T-helper 1 cell (primary cell): ENCODE data around the gene ERICH4.
"Not testable (repeated sequence)": the region's sequence is repeated elsewhere in the genome, so short reads cannot be mapped to it uniquely, and the experiment has no call there.

Source experiments
- DNase-seq, 5 donors: peaks; one replicate each; pipeline ENCODE4 v3.0.0-alpha.2; 2012 to 2020

The ERICH4 gene

DNA sequence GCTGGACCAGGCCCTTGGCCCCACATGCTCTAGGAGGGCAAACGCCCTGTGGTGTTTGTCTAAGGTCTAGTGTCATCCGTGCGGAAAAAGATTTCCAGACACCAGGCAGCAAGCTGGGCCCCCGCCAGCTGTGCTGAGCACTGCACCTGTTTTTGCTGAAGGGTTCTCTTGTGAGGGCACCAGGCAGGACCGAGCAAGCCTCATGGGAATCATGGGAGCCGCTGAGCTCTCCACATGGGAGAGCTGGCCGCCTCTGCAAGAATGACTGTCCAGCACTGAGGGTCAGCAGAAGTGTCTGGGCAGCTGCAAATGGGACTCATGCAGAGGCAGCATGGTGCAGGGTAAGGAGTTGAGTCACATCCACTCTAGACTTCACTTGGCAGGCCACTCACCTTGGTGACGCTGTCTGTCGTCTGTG lies 27.8 kb upstream of the ERICH4 start:
- DNase-seq = no peak

DNA sequence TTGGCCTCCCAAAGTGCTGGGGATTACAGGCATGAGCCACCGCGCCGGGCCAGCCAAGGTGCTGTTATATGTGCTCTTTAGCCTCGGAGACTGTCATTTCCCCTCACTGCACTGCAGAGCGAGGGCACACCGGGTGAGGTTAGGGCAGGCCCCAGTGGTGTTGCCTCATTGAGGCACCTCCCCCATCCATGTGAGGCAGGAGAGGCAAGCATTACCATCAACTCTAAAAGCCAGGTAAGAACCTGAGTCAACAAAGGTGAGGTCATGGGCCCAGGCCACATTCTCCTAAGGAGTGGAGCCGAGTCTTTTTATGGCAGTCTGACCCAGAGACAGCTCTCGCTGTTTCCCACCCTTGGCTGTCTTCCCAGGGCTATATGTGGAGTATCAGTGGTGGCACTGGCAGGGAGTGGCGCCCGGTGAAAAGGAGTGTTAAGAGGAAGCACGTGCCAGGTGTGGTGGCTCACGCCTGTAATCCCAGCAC lies 26.7 kb upstream of the ERICH4 start:
- DNase-seq = no peak

DNA sequence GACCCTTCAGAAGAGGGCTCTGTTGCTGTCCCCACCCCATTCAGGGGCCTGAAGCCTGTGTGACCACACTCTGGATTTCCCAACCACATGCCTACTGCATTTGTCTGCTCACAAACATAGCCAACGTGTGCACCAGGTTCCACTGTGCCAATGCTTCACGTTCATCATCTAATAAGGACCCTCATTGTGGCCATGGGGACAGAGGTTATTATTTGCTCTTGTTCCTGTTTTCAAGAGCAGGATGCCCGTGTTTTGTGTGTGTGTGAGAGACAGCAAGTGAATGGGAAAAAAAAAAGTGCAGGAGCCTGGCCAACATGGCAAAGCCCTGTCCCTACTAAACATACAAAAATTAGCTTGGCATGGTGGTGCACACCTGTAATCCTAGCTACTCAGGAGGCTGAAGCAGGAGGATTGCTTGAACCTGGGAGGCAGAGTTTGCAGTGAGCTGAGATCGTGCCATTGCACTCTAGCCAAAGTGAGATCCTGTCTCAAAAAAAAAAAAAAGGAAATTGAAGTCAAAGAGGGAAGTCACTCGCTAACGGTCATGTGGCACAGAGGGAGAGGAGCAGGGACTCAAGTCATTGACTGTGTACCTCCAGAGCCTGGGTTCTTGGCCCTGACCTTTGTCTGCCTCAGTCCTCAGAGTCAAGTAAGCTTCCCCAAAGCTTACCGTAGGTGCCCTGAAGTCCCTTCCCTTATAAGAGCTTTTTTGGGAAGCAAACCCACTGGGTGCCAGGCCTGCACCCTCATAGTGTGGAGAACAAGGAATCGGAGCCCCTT lies 22.7 kb upstream of the ERICH4 start:
- DNase-seq = no peak

DNA sequence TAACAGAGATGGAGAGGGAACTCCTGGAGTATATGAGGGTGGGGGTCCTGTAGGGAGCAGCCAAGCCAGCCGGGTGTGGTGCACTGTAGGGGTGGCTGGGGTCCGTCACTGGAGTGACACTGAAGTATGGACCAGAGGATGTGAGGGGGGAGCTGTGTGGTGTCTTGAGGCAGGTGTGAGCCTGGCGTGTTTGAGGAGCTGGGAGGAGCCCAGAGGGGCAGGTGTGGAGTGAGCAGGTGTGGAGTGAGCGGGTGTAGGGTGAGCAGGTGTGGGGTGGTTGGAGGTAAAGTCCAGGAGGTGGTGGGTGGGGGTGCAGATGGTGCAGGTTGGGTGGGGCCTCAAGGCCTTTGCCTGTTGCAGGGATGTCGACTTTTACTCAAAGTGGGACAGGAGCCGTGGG lies 21.6 kb upstream of the ERICH4 start:
- DNase-seq = no peak

DNA sequence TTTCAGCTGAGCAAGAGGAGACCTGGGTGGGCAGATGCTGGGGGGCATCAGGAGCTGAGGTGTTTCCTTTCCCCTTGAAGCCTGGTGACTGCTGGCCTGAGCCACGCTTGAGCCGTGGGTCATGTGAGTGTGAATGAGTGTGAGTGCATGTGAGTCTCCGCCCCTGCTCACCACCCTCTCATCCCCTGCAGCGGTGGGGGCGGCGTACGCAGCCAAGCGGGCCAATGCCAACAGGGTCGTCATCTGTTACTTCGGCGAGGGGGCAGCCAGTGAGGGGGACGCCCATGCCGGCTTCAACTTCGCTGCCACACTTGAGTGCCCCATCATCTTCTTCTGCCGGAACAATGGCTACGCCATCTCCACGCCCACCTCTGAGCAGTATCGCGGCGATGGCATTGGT lies 21.0 kb upstream of the ERICH4 start:
- no peak for DNase-seq

DNA sequence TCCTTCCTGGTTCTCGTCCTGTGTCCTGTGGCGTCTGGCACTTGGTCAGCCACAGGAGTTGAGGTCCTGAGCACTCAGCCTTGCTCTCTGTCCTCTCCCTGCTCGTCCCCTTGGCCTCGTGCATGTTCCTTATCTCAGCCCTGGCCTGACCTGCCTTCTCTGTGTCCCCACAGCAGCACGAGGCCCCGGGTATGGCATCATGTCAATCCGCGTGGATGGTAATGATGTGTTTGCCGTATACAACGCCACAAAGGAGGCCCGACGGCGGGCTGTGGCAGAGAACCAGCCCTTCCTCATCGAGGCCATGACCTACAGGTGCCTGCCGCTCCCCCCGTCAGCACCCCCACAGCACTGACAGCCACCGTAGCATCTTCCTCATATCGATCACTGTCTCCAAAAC lies 20.5 kb upstream of the ERICH4 start:
- no peak for DNase-seq

DNA sequence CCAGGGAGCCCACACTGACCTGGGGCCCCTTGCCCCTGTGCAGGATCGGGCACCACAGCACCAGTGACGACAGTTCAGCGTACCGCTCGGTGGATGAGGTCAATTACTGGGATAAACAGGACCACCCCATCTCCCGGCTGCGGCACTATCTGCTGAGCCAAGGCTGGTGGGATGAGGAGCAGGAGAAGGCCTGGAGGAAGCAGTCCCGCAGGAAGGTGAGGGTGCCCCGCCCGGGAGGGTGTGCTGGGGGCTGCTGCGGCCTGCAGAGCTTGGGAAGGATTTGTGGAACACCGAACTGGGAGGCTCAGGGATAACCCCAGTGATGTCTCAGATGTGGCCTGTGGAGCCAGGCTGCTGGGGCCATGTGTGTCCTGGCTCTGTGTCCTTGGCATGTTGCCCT lies 20.0 kb upstream of the ERICH4 start:
- no peak for DNase-seq

DNA sequence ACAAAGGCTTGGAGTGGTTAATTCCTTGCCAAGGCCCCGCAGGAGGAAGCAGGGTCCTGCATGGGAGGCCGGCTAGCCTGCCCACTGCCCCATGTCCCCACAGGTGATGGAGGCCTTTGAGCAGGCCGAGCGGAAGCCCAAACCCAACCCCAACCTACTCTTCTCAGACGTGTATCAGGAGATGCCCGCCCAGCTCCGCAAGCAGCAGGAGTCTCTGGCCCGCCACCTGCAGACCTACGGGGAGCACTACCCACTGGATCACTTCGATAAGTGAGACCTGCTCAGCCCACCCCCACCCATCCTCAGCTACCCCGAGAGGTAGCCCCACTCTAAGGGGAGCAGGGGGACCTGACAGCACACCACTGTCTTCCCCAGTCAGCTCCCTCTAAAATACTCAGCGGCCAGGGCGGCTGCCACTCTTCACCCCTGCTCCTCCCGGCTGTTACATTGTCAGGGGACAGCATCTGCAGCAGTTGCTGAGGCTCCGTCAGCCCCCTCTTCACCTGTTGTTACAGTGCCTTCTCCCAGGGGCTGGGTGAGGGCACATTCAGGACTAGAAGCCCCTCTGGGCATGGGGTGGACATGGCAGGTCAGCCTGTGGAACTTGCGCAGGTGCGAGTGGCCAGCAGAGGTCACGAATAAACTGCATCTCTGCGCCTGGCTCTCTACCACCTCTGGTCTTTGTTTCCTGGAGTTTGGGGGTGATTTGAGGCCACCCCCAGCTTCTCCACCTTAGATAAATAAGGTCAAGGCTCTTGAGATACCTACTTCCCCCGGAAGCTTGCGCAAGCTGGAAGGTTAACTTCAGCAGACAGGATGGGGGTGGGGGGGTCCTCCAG lies 18.4 kb upstream of the ERICH4 start:
- peak in 1 of 5 donors; percentile 15 for DNase-seq

DNA sequence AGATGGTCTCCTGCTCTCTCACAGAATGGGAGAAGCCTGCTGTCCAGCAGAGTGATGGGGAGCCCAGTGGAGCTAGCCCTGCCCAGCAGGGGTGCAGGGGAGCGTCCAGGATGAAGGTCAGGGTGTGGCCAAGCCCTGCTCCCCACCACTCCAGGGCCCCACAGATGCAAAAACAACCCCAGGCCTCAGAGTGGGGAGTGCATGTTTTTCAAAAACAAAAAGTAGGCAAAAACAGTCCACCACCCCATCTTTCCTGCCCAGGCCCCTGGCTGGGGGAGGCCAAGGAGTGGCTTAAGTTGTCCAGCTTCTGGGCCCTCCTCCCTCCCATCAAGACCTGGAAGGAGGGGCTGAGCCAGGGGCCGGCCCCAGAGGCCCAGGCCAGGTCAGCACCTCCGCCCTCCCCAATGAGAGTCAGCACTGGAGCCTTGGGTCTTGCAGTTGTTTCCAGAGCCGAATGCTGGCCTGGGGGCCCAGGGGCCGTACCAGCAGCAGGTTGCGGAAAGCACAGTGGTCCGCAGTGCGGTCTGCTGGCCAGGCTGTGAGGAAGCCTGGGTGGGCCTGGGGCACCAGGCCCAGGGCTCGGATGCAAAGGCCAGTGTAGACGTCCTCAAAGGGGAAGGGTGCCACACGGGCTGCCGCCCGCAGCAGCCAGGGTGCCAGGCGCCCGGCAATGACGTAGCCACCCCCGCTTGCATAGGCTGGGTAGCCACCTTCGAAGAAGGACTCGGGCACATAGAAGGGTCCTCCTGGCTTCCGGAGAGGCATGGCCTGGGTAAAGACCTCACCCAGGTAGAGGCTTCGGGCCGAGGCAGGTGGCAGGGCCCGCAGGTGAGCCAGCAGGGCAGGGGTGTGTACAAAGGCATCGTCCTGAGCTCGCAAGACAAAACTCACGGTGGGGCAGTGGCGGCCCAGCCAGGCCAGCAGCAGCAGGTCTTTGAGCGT lies 17.5 kb upstream of the ERICH4 start:
- DNase-seq = no peak

DNA sequence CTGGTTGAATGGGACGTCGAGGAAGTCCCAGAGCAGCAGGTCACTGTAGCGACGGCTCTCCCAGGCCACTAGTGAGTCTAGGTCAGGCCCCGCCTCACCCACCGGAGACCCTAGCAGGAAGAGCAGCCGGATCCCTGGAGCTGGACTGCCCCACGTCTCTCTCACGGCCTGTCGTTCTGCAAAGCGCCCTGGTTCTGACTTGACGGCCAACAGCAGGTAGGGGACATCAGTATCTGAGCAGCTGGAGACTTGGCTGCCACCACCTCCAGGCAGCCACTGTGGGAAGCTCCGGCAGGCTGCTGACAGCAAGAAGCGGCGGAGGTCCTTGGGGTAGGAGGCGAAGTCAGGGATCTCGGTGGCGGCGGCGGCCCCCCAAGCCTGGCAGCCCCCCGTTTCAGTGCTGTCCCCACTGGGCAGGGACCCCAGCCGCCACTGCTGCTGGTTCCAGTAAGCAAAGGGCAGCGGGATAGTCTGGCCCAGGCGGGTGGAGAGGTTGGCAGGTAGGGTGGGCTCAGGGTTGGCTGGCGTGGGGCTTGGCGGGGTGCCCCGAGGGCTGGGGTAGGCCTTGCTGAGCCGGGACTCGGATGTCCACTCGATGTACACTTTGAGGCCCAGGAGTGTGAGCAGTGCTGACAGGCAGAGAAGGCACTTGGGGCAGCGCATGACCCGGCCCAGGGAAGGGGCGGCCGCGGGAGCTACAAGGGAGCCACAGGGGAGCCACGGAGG lies 16.7 kb upstream of the ERICH4 start:
- no peak for DNase-seq

DNA sequence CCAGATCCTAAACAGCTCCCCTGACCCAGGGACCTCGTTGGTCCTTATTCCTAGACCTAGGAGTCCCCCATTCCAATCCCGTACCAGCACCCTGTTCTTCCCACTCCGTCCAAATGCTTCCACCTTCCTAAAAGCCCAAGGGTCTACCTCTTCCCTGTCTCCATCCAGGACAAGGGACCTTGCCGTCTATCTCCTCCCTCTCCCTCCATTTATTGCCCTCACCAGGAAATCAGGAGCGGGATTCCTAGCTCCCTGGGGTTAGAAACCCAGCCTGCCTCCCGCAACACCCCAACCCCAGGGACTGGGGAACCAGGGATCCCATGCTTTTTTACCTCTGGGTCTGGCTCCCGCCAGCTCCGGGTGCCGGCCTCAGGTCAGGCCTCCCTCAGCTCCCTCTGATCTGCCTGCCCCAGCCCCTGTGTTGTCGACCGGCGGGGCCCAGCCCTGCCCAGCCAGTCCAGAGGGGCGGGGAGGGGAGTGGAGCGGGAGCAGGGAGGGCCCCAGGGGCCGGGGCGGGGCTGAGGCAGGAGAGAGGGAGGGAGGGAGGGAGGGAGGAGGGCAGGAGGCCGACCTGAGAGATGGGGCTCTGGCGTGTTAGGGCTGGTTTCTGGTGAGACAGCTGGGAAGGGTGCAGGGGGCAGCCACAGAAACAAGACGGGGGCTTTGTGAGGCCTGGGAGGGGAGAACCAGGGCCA lies 15.9 kb upstream of the ERICH4 start, which contains the start of gene B3GNT8:
Gene B3GNT8, minus strand, starts transcription at position 423 of the 695 bp plus-strand sequence. CDS start 596 bp downstream, outside the sequence.
- DNase-seq = peak; percentile 19 to 53 (median 38)

DNA sequence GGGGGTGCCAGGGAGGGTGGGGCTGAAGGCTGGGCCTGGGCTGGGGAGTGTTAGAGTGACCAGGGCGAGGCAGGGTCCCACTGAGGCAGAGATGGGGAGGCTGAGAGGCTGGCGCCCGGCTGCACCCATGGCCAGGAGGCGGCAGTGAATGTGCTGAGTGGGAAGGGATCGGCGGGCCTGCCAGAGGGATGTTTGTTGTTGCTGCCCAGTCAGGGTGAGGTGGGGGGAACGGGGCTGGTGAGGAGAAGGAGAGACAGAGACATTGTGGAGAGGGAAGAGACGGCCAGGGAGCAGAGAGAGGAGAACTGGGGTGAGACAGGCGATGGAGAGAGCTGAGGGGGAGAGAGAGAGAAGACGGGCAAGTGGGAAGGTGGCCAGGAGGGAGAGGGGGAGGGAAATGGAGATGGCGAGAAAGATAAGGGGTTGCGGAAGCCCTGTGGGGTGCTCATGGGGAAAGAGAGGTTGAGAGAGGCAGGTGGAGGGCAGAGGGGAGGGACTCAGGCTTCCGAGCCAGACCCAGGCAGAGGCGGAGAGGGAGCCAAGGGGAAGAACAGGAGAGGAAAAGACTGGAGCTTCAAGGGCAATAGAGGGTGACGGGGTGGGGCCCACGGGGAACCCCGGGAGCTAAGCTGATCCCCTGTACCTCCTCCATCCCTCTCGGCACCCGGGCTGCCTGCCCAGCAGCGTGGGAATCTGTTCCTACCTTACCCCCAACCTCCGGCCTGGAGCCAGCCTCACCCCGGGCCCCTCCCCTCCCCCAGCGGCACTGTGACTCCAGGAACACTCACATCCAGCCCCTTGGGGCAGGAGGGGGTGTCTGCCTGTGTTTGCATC lies 15.1 kb upstream of the ERICH4 start:
- peak; percentile 38 to 56 (median 44) for DNase-seq

DNA sequence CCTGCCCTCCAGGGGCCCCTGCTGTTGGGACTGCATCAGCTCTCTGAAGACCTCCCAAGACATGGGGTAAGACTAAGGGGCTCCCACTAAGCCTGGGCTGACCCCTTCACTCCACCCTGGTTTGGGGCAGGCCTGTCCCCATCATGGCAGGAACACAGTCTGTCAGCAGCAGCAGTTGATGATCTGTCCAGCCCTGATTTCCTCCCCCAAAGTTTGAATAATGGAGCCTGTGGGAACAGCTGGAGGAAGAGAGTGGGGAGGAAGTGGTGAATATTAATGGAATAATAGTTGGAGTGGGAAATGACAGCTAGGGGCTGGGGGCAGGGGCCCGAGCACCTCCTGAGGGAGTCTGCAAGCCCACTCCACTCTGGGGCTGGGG lies 14.5 kb upstream of the ERICH4 start:
- DNase-seq = no peak

DNA sequence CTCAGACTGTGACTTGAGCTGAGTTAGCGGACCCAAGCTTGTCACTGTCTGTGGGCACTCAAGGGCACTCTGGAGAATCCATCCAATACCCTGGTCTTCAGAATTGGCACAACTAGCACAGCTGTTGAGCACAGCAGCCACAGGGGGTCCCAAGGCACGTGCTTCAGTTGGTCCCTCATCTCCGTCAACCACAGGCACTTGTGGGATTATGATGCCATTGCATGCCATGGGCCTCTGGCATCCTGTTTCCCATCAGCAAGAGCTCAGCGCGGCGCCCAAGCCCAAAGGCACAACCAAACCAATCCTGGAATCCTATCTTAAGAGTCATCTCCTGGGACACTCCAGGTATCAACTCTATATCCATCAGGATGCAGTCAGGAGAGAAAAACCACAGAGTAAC lies 12.0 kb upstream of the ERICH4 start:
- DNase-seq = no peak

DNA sequence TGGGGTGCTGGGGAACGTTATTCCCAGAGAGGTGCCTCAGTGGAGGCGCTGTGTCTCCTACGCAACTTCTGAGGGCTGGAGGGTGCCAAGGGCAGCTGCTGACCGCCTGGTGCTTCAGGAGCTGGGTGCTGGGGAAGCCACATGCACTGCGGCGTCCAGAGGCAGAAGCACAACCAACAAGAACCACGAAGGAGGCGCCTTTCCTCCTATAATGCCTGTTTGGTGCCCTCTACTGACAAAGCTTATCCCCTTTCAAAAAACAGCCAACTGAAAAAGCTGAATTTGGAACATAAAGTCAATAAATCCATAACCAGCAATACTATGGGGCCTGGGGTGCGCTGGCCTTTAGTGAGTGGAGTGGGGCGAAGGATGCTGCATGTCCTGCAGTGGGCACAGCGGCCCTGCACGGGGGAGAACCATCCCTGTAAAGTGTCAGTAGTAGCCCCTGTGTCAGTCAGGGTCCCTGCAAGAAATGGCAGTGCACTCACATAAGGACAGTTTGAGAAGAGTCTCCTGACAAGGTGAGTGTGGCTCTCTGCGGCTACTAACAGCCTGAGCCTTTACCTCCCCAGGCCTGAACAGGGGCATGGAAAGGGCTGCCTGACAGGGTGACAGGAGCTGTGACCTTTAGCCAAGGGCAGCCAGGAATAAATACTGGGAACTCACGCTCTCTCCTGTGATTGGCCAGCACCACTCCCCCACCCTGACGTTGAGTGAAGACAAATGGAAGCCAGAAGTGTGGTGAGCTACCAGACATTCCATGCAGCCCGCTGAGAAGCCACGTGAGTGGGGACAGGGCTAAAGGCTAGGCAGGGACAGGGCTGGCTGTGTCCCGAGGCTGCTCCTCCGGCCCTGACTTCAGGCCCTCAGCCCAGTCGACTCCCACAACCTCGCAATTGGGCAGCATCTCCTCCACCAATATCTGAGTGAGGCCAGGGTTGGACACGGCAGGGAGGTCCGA lies 11.2 kb upstream of the ERICH4 start:
- DNase-seq = no peak

DNA sequence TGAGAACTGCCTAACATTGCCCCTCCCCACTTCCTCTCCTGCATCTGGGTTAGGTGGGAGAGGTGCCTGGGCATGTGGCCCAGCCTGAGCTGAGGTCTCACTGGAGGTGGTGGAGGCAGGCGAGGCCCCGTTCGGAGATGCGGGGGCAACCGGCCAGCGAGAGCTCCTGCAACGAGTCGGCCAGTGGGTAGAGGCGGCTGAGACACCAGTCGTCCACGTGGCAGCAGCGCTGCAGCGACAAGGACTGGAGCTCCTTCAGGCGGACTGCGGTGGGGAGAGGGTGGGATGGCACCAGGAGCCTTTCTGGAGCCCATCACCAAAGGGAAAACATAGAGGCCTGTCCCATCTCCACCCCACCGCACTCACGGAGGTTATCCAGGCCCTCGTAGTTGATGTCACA lies 9.8 kb upstream of the ERICH4 start:
- no peak for DNase-seq

DNA sequence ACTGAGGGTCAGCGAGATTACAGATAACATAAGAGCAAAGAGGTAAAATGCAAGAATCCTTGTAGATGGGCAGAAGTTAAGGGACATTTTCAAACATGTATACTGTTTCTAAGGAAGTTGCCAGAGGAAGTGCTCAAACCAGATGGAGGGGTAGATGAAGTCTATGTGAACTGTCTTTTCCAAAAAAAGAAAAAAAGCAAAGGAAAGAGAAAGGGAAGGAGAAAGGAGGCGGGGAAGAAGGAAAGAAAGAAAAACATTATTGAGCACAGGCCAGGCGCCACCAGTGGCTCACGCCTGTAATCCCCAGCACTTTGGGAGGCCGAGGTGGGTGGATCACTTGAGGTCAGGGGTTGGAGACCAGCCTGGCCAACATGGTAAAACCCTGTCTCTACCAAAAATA lies 8.5 kb upstream of the ERICH4 start:
- DNase-seq = no peak

DNA sequence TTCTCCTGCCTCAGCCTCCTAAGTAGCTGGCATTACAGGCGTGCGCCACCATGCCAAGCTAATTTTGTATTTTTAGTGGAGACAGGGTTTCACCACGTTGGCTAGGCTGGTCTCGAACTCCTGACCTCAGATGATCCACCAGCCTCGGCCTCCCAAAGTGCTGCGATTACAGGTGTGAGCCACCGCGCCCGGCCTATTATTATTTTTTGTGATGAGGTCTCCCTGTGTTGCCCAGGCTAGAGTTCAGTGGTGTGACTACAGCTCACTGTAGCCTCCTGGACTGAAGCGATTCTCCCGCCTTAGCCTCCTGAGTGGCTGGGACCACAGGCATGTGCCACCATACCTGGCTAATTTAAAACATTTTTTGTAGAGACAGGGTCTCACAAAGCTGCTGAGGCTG lies 7.6 kb upstream of the ERICH4 start:
- not testable (repeated sequence) for DNase-seq
